Measurements from ENCODE around the gene ZNF625.
"Not testable (repeated sequence)": the region's sequence is repeated elsewhere in the genome, so short reads cannot be mapped to it uniquely, and the experiment has no call there.

Gene ZNF625

DNA sequence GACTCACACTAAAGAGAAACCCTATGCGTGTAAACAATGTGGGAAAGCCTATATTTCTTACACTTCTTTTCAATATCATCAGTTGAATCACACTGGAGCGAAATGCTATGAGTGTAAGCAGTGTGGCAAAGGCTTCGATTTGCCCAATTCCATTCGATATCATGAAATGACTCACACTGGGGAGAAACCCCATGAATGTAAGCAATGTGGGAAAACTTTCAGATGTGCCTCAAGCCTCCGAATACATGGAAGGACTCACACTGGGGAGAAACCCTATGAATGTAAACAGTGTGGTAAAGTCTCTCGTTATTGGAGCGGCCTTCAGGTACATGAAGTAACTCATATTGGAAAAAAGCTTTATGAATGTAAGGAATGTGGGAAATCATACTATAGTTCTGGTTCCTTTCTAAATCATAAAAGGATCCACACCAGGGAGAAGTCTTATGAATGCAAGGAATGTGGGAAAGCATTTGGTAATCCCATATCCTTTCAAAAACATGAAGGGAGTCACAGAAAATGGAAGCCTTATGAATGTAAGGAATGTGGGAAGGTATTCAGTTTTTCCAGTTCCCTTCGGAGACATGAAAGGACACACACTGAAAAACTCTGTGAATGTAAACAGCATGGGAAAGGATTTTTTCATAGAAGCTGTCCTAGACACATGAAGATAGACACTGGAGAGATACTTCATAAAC is 44.4 kb downstream of the ZNF625 start:
- no peak overlapping the region for H3K9ac ChIP-seq (ENCODE audit: low read length)
- no peaks in the 10 kb centered on the region for H3K36me3 ChIP-seq (ENCODE audit: low read length)
- TF ChIP-seq EZH2phosphoT487 (conservative IDR thresholded peaks at IDR 0.05; ENCODE audit: low read length) (no peak), CTCF (IDR thresholded peaks at IDR 0.05; ENCODE audit: insufficient read depth, low read length, poor library complexity, severe bottlenecking) (no peak)
- H3K27ac ChIP-seq (ENCODE audit: low read depth, low read length) = no peak overlapping the region
- no peaks in the 10 kb centered on the region for H3K9me3 ChIP-seq (ENCODE audit: insufficient read depth, low read length)
- H3K4me2 ChIP-seq (ENCODE audit: low read depth, low read length, poor library complexity, severe bottlenecking) = no peak overlapping the region
- no peaks in the 10 kb centered on the region for H3K79me2 ChIP-seq (ENCODE audit: insufficient read depth, low read length)
- no peaks in the 10 kb centered on the region for H3K9me2 ChIP-seq (replicated peaks; ENCODE audit: insufficient read depth, low read length)
- no peak overlapping the region for H3K4me3 ChIP-seq (ENCODE audit: insufficient read depth, low read length, poor library complexity, severe bottlenecking)
- no peaks in the 10 kb centered on the region for H3F3A ChIP-seq (ENCODE audit: insufficient read depth)
- no peaks in the 10 kb centered on the region for H3K27me3 ChIP-seq (ENCODE audit: low read length)
- H4K20me1 ChIP-seq (ENCODE audit: low read depth, low read length) = no peaks in the 10 kb centered on the region
- no peak overlapping the region for H2AFZ ChIP-seq (ENCODE audit: low read depth, low read length, severe bottlenecking)

- H3K79me2 ChIP-seq (ENCODE audit: insufficient read depth, low read length) = no peaks in the 10 kb centered on the region
- H3K9me3 ChIP-seq (ENCODE audit: insufficient read depth, low read length) = no peaks in the 10 kb centered on the region
- no peaks in the 10 kb centered on the region for H3K9me2 ChIP-seq (replicated peaks; ENCODE audit: insufficient read depth, low read length)
- H3K4me3 ChIP-seq (ENCODE audit: insufficient read depth, low read length, poor library complexity, severe bottlenecking) = no peak overlapping the region
- H3K27ac ChIP-seq (ENCODE audit: low read depth, low read length) = no peak overlapping the region
- no peak overlapping the region for H3K4me2 ChIP-seq (ENCODE audit: low read depth, low read length, poor library complexity, severe bottlenecking)
- H3K9ac ChIP-seq (ENCODE audit: low read length) = no peak overlapping the region
- H2AFZ ChIP-seq (ENCODE audit: low read depth, low read length, severe bottlenecking) = no peak overlapping the region
- no peak for TF ChIP-seq CTCF (IDR thresholded peaks at IDR 0.05; ENCODE audit: insufficient read depth, low read length, poor library complexity, severe bottlenecking)
- TF ChIP-seq EZH2phosphoT487 (conservative IDR thresholded peaks at IDR 0.05; ENCODE audit: low read length) = no peak
- H3K36me3 ChIP-seq (ENCODE audit: low read length) = no peaks in the 10 kb centered on the region
- no peaks in the 10 kb centered on the region for H4K20me1 ChIP-seq (ENCODE audit: low read depth, low read length)
- H3F3A ChIP-seq (ENCODE audit: insufficient read depth) = no peaks in the 10 kb centered on the region
- H3K27me3 ChIP-seq (ENCODE audit: low read length) = no peaks in the 10 kb centered on the region
Measured at GRCh38 chr19:12111176-12111575, 45.4 kb downstream of the ZNF625 start.

DNA sequence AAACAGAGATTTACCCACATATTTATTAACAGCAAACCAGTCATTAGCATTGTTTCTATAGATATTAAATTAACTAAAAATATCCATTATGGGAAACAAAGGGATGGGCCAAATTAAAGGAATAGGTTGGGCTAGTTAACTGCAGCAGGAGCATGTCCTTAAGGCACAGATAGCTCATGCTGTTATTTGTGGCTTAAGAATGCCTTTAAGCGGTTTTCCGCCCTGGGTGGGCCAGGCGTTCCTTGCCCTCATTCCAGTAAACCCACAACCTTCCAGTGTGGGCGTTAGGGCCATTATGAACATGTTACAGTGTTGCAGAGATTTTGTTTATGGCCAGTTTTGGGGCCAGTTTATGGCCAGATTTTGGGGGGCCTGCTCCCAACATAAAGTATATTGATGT is 52.6 kb downstream of the ZNF625 start:
- not testable (repeated sequence) for H2AFZ ChIP-seq (ENCODE audit: low read depth, low read length, severe bottlenecking)

GRCh38 chr19:12098040-12098439 is 58.5 kb downstream of the ZNF625 start:
- Histone ChIP-seq H3K36me3 (ENCODE audit: low read length) (no peaks in the 10 kb centered on the region), H3K4me3 (ENCODE audit: insufficient read depth, low read length, poor library complexity, severe bottlenecking) (no peak overlapping the region), H3K79me2 (ENCODE audit: insufficient read depth, low read length) (no peaks in the 10 kb centered on the region), H3K9me3 (ENCODE audit: insufficient read depth, low read length) (no peaks in the 10 kb centered on the region), H3F3A (ENCODE audit: insufficient read depth) (no peaks in the 10 kb centered on the region), H3K9ac (ENCODE audit: low read length) (no peak overlapping the region), H4K20me1 (ENCODE audit: low read depth, low read length) (no peaks in the 10 kb centered on the region), H3K9me2 (replicated peaks; ENCODE audit: insufficient read depth, low read length) (no peaks in the 10 kb centered on the region), H2AFZ (ENCODE audit: low read depth, low read length, severe bottlenecking) (no peak overlapping the region), H3K27ac (ENCODE audit: low read depth, low read length) (no peak overlapping the region), H3K27me3 (ENCODE audit: low read length) (no peaks in the 10 kb centered on the region), H3K4me2 (ENCODE audit: low read depth, low read length, poor library complexity, severe bottlenecking) (no peak overlapping the region)
- TF ChIP-seq CTCF (IDR thresholded peaks at IDR 0.05; ENCODE audit: insufficient read depth, low read length, poor library complexity, severe bottlenecking) (no peak), EZH2phosphoT487 (conservative IDR thresholded peaks at IDR 0.05; ENCODE audit: low read length) (no peak)

More for the DNA sequence above, 52.6 kb downstream of the ZNF625 start:
- not testable (repeated sequence) for H3K9me2 ChIP-seq (replicated peaks; ENCODE audit: insufficient read depth, low read length); H3K36me3 ChIP-seq (ENCODE audit: low read length); H3K4me3 ChIP-seq (ENCODE audit: insufficient read depth, low read length, poor library complexity, severe bottlenecking); H3K27ac ChIP-seq (ENCODE audit: low read depth, low read length); H3K79me2 ChIP-seq (ENCODE audit: insufficient read depth, low read length); H3K4me2 ChIP-seq (ENCODE audit: low read depth, low read length, poor library complexity, severe bottlenecking); H3K9ac ChIP-seq (ENCODE audit: low read length); H4K20me1 ChIP-seq (ENCODE audit: low read depth, low read length); H3K9me3 ChIP-seq (ENCODE audit: insufficient read depth, low read length); H3K27me3 ChIP-seq (ENCODE audit: low read length); H3F3A ChIP-seq (ENCODE audit: insufficient read depth)

Measured in SU-DHL-6 (cell line).